SK-N-SH treated with all-trans-retinoic acid at 6 μM for 48 hours (cell line): Measurements from ENCODE around the gene OXER1.

Experiments
- BACH2 ChIP-seq: fragments of 250-450 bp; sonication (Bioruptor Pico); IDR thresholded peaks from 2 replicates; pipeline ENCODE4 v1.9.0; 2021; ENCODE audit warnings: mild to moderate bottlenecking, borderline replicate concordance
- ESRRG ChIP-seq: fragments of 250-450 bp; sonication (Bioruptor Pico); IDR thresholded peaks from 2 replicates; pipeline ENCODE4 v1.6.1; 2021; ENCODE audit warnings: mild to moderate bottlenecking
- ISL1 ChIP-seq: fragments of 250-450 bp; sonication (Bioruptor Pico); IDR thresholded peaks from 2 replicates; pipeline ENCODE4 v2.1.2; 2022; ENCODE audit warnings: mild to moderate bottlenecking, moderate library complexity
- ZNF565 ChIP-seq: fragments of 450-650 bp; formaldehyde crosslinking; conservative IDR thresholded peaks from 2 replicates; pipeline ENCODE4 v1.5.0; 2020; ENCODE audit warnings: low read depth, mild to moderate bottlenecking, moderate library complexity
- ZNF70 ChIP-seq: fragments of 450-650 bp; formaldehyde crosslinking; IDR thresholded peaks from 2 replicates; pipeline ENCODE4 v1.5.0; 2020; ENCODE audit warnings: mild to moderate bottlenecking, moderate library complexity
- ZNF8 ChIP-seq: fragments of 450-650 bp; formaldehyde crosslinking; IDR thresholded peaks from 2 replicates; pipeline ENCODE4 v1.5.0; 2020; ENCODE audit warnings: mild to moderate bottlenecking, moderate library complexity
- TF ChIP-seq, protein P1 (sequence below): fragments of 250-450 bp; sonication (Bioruptor Pico); IDR thresholded peaks from 2 replicates; pipeline ENCODE4 v1.5.1; 2020; ENCODE audit warnings: low read depth, mild to moderate bottlenecking, moderate library complexity
- TF ChIP-seq, protein P2 (sequence below): fragments of 250-450 bp; sonication (Bioruptor Pico); IDR thresholded peaks from 2 replicates; pipeline ENCODE4 v1.8.0; 2020; ENCODE audit warnings: mild to moderate bottlenecking, moderate library complexity, borderline replicate concordance

DNA sequence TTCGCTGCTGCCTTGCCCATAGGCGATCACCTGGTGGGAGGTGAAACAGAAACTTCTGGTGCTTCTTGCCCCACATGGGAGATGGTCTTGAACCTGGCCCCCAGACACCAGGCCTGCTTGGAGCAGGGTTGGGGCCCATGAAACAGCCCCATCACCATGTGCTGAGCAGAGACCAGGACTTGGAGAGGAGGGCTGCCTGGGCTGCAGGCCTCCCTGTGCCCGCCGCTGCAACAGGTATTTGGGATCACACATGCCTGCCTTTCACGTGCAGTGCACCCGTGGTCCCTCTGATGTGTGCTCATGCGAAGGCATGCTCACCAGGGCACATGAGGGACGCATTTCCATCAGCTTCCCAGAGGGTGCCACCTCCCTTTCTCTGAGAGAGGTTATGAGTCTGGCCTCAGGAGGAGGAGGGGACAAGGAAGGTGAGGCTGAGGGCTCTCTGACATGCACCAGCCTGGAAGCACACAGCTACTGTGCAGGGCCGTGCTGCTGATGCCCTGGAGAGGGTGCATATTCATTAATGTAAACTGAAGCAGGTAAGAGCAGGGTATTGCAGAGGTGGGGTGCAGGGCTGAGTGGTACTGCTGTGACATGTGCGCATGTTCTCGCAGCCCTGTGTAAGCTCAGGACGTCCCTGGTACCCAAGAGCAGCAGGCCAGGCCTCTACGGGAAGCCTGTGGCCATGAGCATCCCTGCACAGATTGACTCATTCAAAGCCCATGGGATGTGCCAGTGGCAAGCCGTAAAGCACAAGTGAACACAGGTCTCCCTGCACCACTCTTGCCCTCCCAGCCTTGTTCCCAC, 4.2 kb upstream of the OXER1 start:
- no peak for TF ChIP-seq ZNF70 (CRISPR knock-in tag)
- no peak for TF ChIP-seq ISL1 (CRISPR knock-in tag)
- no peak for TF ChIP-seq ZNF565 (CRISPR knock-in tag)
- TF ChIP-seq ESRRG: no peak
- no peak for TF ChIP-seq ZNF8
- TF ChIP-seq, protein P1, sequence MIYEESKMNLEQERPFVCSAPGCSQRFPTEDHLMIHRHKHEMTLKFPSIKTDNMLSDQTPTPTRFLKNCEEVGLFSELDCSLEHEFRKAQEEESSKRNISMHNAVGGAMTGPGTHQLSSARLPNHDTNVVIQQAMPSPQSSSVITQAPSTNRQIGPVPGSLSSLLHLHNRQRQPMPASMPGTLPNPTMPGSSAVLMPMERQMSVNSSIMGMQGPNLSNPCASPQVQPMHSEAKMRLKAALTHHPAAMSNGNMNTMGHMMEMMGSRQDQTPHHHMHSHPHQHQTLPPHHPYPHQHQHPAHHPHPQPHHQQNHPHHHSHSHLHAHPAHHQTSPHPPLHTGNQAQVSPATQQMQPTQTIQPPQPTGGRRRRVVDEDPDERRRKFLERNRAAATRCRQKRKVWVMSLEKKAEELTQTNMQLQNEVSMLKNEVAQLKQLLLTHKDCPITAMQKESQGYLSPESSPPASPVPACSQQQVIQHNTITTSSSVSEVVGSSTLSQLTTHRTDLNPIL: no peak
- TF ChIP-seq, protein P2, sequence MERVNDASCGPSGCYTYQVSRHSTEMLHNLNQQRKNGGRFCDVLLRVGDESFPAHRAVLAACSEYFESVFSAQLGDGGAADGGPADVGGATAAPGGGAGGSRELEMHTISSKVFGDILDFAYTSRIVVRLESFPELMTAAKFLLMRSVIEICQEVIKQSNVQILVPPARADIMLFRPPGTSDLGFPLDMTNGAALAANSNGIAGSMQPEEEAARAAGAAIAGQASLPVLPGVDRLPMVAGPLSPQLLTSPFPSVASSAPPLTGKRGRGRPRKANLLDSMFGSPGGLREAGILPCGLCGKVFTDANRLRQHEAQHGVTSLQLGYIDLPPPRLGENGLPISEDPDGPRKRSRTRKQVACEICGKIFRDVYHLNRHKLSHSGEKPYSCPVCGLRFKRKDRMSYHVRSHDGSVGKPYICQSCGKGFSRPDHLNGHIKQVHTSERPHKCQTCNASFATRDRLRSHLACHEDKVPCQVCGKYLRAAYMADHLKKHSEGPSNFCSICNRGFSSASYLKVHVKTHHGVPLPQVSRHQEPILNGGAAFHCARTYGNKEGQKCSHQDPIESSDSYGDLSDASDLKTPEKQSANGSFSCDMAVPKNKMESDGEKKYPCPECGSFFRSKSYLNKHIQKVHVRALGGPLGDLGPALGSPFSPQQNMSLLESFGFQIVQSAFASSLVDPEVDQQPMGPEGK (CRISPR knock-in tag): no peak
- TF ChIP-seq BACH2 (CRISPR knock-in tag): no peak
